Sigmoid colon (tissue), 7 donors: Measurements from ENCODE around the gene UNC119B. TPM values are rescaled to one million over a fixed set of nuclear protein-coding genes. Genes with fewer than 3 reads are reported as not detected.

ENCODE experiments used
- DNase-seq: peaks from one replicate; pipeline ENCODE4 v3.0.0-alpha.2; 2019
- H3K27ac ChIP-seq, 4 donors: fragments of 200-600 bp; sonication (generic); one replicate each; pipeline ENCODE4 v1.5.1; 2016 to 2019; ENCODE audit warnings: mild to moderate bottlenecking in 1 of 4
- H3K27me3 ChIP-seq, 3 donors: fragments of 200-600 bp; sonication (generic); one replicate each; pipeline ENCODE4 v1.5.1; 2019; ENCODE audit warnings: mild to moderate bottlenecking in 1 of 3
- H3K36me3 ChIP-seq, 4 donors: fragments of 200-600 bp; sonication (generic); one replicate each; pipeline ENCODE4 v1.5.1; 2016 to 2019
- H3K4me1 ChIP-seq, 4 donors: fragments of 200-600 bp; sonication (generic); one replicate each; pipeline ENCODE4 v1.5.1; 2017 to 2019
- H3K4me3 ChIP-seq, 4 donors: fragments of 200-600 bp; sonication (generic); one replicate each; pipeline ENCODE4 v1.5.1; 2017 to 2019; ENCODE audit warnings: mild to moderate bottlenecking in 2 of 4, moderate library complexity in 1 of 4
- H3K9me3 ChIP-seq, 4 donors: fragments of 200-600 bp in 3 of 4; sonication (generic) in 3 of 4; one replicate each; pipeline versions ENCODE4 v1.5.1 to v1.6.1; 2013 to 2019
- EP300 ChIP-seq, 4 donors: sonication (generic); formaldehyde crosslinking; IDR thresholded peaks; one replicate each; pipeline ENCODE4 v1.6.1; 2017; ENCODE audit warnings: antibody characterized with exemption in 4 of 4
- POLR2A ChIP-seq, 2 donors: fragments of 450-650 bp; IDR thresholded peaks; one replicate each; pipeline ENCODE4 v1.6.1; 2016; ENCODE audit warnings: antibody characterized with exemption in 2 of 2, mild to moderate bottlenecking in 2 of 2, moderate library complexity in 2 of 2
- POLR2AphosphoS5 ChIP-seq, 4 donors: sonication (generic); formaldehyde crosslinking; IDR thresholded peaks; one replicate each; pipeline ENCODE4 v1.6.1; 2017; ENCODE audit warnings: antibody characterized with exemption in 4 of 4
- WGBS, 2 donors: extraction: QIAGEN DNeasy Blood & Tissue Kit; methylation state at CpG; one replicate each; pipeline ENCODE4 v1.1.7; 2013; 5-methylcytosine and 5-hydroxymethylcytosine counted together
- intact Hi-C: fragments of 100-400 bp; cut with DNase I; formaldehyde crosslinking; loops from one replicate; pipeline ENCODE4 v1.15.1; 2023
- polyA plus RNA-seq, 3 donors: library from polyadenylated mRNA; stranded (reverse); fragments of 200-250 nt; gene quantifications; one replicate each; pipeline ENCODE4 v1.2.3, GENCODE V29; 2013
- total RNA-seq, 4 donors: library from RNA; depleted of rRNA; stranded (reverse); fragments of >200 nt; gene quantifications; one replicate each; pipeline ENCODE4 v1.1.0, GENCODE V29; 2016
- TF ChIP-seq, protein P1 (sequence below), 4 experiments: fragments of 450-650 bp in 3 of 4; fragments of 200-600 bp in 1 of 4; IDR thresholded peaks; one replicate each; pipeline ENCODE4 v1.5.1; 2016 to 2019; ENCODE audit warnings: antibody characterized with exemption in 4 of 4, mild to moderate bottlenecking in 3 of 4, moderate library complexity in 2 of 4
- donor health status: healthy with polysubstance abuse.
- donor health status: Bipolar disorder and iron deficiency.
- donor health status: healthy.

Gene UNC119B
- total and polyA plus RNA-seq, 7 donors: 8.4 to 19.3 (median 17.9) TPM

DNA sequence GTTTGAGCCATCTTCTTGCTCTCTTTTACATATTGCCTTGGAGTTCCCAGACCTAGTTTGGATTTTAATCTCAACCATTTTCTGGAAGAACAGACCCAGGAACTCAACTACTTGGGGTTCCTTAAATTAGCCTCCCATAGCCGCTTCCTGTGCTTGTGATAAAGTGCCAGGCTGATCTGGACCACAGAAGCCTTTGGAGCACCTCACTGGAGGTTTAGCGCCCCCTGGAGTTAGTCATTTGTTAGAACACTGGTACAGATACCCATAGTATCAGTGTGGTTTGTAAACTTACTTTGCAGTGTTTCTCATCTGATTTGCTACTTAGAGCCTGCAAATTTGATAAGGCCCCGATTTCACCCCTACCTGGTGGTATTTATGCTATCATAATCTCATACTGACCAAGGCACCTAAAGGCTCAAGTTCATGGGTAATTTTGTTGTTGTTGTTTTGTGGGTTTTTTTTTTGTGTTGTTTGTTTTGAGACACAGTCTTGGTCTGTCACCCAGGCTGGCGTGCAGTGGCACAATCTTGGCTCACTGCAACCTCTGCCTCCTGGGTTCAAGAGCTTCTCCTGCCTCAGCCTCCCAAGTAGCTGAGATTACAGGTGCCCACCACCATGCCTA is 3.7 kb downstream of the UNC119B start:
- Histone ChIP-seq H3K4me1 (peaks cover 0 to 26% (median 20%) of the 10 kb centered on the region in 4 donors), H3K27me3 (no peaks in the 10 kb centered on the region), H3K36me3 (peaks cover 15 to 58% (median 37%) of the 10 kb centered on the region in 4 donors), H3K9me3 (no peaks in the 10 kb centered on the region), H3K27ac (no peak overlapping the region), H3K4me3 (no peak overlapping the region)
- TF ChIP-seq, protein P1, sequence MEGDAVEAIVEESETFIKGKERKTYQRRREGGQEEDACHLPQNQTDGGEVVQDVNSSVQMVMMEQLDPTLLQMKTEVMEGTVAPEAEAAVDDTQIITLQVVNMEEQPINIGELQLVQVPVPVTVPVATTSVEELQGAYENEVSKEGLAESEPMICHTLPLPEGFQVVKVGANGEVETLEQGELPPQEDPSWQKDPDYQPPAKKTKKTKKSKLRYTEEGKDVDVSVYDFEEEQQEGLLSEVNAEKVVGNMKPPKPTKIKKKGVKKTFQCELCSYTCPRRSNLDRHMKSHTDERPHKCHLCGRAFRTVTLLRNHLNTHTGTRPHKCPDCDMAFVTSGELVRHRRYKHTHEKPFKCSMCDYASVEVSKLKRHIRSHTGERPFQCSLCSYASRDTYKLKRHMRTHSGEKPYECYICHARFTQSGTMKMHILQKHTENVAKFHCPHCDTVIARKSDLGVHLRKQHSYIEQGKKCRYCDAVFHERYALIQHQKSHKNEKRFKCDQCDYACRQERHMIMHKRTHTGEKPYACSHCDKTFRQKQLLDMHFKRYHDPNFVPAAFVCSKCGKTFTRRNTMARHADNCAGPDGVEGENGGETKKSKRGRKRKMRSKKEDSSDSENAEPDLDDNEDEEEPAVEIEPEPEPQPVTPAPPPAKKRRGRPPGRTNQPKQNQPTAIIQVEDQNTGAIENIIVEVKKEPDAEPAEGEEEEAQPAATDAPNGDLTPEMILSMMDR (IDR thresholded peaks at IDR 0.05): peak; percentile 45 to 88 (median 82)
- no peak for TF ChIP-seq EP300 (IDR thresholded peaks at IDR 0.05)
- WGBS, 2 donors: 14 to 22% methylated on average over 4 of the region's 4 CpGs
- intact Hi-C loops: loop anchor here (2.0 to 10.0 kb wide), 4 partner anchors 65 to 279 kb away; partner anchors contain the start of genes COX6A1 and HNF1A
- DNase-seq: peak; percentile 86

DNA sequence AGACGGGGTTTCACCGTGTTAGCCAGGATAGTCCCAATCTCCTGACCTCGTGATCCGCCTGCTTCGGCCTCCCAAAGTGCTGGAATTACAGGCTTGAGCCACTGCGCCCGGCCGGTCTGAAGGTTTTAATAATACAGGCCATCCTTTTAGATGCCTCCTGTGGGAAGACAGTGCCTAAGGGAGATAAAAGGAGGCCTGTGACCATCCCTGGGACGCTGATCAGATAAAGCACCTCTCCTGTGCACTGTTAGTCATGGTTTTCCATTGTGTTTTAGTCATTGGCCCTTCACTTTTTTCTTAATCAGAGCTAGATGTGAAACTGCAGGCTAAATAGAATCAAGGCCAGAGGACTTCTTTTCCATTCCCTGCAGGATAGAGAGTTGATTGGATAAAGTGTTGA is 7.8 kb downstream of the UNC119B start:
- Histone ChIP-seq H3K27ac (no peak overlapping the region), H3K9me3 (no peaks in the 10 kb centered on the region), H3K27me3 (no peaks in the 10 kb centered on the region), H3K4me3 (no peak overlapping the region), H3K36me3 (peaks cover 39 to 98% (median 67%) of the 10 kb centered on the region in 4 donors), H3K4me1 (peaks cover 0 to 18% (median 7%) of the 10 kb centered on the region in 4 donors)
- TF ChIP-seq EP300 (IDR thresholded peaks at IDR 0.05) (no peak), POLR2A (IDR thresholded peaks at IDR 0.05) (no peak), POLR2AphosphoS5 (IDR thresholded peaks at IDR 0.05) (no peak)
- TF ChIP-seq, protein P1 (IDR thresholded peaks at IDR 0.05): no peak
- WGBS, 2 donors: 78 to 93% methylated on average over 9 of the region's 9 CpGs
- DNase-seq: no peak
- intact Hi-C loops: loop anchor here (10.0 kb wide), 2 partner anchors 257 to 283 kb away; partner anchors contain the start of genes COX6A1 and HNF1A

DNA sequence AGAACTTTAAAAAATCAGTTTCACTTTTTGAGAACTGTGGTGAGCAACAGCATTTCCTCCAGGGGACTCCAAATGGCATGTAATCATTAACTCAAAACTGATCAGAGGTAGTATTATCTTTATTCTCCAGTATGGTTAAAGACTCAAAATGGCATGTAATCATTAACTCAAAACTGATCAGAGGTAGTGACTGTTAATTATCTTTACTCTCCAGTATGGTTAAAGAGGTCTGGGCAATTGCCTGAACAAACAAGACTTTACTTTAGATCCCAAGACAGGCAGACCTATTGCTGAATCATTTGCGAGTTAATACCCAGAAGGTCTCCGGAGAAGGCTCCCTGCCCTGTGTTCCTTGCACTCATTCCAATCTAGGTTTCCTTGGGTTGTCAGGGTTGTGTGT is 8.8 kb downstream of the UNC119B start:
- H3K4me3 ChIP-seq: no peak overlapping the region
- no peaks in the 10 kb centered on the region for H3K27me3 ChIP-seq
- H3K9me3 ChIP-seq: no peaks in the 10 kb centered on the region
- WGBS, 2 donors: 17 to 73% methylated on average over 2 of the region's 2 CpGs
- TF ChIP-seq POLR2A (IDR thresholded peaks at IDR 0.05) (no peak), EP300 (IDR thresholded peaks at IDR 0.05) (no peak), POLR2AphosphoS5 (IDR thresholded peaks at IDR 0.05) (no peak)
- TF ChIP-seq, protein P1 (IDR thresholded peaks at IDR 0.05): no peak
- intact Hi-C loops: loop anchor here (10.0 kb wide), 2 partner anchors 256 to 284 kb away; partner anchors contain the start of genes COX6A1 and HNF1A
- no peak for DNase-seq
- H3K4me1 ChIP-seq: peaks cover 0 to 18% (median 5%) of the 10 kb centered on the region in 4 donors
- peak overlapping the region in 1 of 4 donors; percentile 80 for H3K27ac ChIP-seq
- H3K36me3 ChIP-seq: peaks cover 39 to 99% (median 66%) of the 10 kb centered on the region in 4 donors

DNA sequence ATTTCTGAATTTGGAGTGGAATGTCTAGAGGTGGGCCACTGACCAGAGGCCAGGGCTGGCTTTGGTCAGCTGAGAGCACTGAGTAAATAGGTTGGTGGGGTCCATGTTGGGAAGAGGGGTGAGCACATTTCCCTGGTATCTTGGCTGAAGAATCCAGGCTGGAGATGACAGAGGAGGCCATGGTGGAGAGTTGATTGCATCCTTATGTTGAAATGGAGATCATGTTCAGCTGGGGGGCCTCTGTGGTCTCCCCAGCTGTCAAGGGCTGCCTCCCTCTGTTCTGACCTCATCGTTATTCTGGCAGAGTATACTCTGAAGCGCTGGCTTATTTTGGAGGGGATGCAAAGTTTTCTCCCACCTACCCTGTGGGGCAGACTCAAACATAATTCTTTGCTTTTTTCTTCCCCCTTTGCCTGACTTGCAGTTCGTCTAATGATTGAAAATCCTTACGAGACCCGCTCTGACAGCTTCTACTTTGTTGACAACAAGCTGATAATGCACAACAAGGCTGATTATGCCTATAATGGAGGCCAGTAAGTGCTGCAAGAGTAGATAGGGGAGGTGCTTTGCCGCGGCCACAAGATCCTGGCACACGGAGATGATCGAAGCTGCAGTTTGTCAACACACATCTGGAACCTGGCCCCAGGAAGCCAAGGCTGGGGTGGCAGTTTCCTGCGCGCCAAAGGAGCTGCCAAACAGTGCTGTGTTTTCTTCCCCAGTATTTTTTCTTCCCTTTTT is 9.4 kb downstream of the UNC119B start:
- H3K4me1 ChIP-seq: peaks cover 0 to 20% (median 6%) of the 10 kb centered on the region in 4 donors
- intact Hi-C loops: loop anchor here (10.0 kb wide), 3 partner anchors 255 to 415 kb away; partner anchors contain the start of genes COX6A1, HNF1A and P2RX7
- TF ChIP-seq, protein P1 (IDR thresholded peaks at IDR 0.05): no peak
- no peak for TF ChIP-seq EP300 (IDR thresholded peaks at IDR 0.05)
- no peak for TF ChIP-seq POLR2A (IDR thresholded peaks at IDR 0.05)
- no peak for TF ChIP-seq POLR2AphosphoS5 (IDR thresholded peaks at IDR 0.05)
- H3K27me3 ChIP-seq: no peaks in the 10 kb centered on the region
- H3K27ac ChIP-seq: peak overlapping the region in 3 of 4 donors; percentile 42 to 80 (median 65)
- H3K9me3 ChIP-seq: no peaks in the 10 kb centered on the region
- no peak for DNase-seq
- peaks cover 39 to 93% (median 64%) of the 10 kb centered on the region in 4 donors for H3K36me3 ChIP-seq
- 22 to 59% methylated on average over 11 of the region's 11 CpGs for WGBS, 2 donors
- no peak overlapping the region for H3K4me3 ChIP-seq
